ENCODE data around the gene KLC4. TPM values are rescaled to one million over a fixed set of nuclear protein-coding genes. Genes with fewer than 3 reads are reported as not detected.

KLC4 gene
- total RNA-seq, 1 experiment from 2014 or later = 17.5 TPM

DNA sequence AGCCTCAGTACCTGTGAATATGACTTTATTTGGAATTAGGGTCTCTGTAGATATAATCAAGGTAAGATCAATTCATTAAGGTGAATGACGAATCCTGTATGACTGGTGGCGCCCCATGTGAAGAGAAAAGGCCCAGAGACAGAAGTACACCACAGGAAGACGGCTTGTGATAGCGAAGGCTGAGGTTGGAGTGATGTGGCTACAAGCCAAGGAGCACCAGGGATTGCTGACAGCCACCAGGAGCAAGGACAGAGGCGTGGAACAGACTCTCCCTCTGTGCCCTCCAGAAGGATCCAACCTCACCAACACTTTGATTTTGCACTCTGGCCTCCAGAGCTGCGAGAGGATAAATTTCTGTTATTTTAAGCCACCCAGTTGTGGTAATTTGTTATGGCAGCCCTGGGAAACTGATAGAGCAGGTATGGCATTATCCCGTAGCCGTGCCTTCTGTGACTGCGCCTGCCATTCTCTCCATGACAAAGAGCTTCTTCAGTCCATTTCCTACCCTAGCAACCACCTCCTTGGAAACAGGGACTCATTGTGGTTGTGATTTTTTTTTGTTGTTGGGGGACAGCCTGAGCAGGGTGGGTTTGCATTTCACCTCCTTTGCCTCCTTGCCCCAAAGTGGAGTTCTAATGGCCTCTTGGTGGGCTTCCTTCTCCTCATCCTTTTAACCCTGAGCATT, 46.2 kb downstream of the KLC4 start:
- Histone ChIP-seq H3K27ac (ENCODE audit: low read length) (no peak overlapping the region), H3K4me1 (ENCODE audit: insufficient read depth, low read length) (no peaks in the 10 kb centered on the region), H3F3A (ENCODE audit: low read length, unreplicated experiment) (no peaks in the 10 kb centered on the region), H3K4me3 (ENCODE audit: low read length) (no peak overlapping the region), H3K36me3 (ENCODE audit: low read depth, low read length) (no peaks in the 10 kb centered on the region), H3K9me2 (replicated peaks; ENCODE audit: low read length) (no peaks in the 10 kb centered on the region), H3K9me3 (ENCODE audit: low read length) (no peaks in the 10 kb centered on the region), H4K20me1 (ENCODE audit: low read length) (no peaks in the 10 kb centered on the region), H3K4me2 (ENCODE audit: low read length) (no peak overlapping the region), H3K27me3 (ENCODE audit: low read length) (no peaks in the 10 kb centered on the region), H3K9ac (ENCODE audit: low read length) (no peak overlapping the region), H2AFZ (ENCODE audit: low read length) (no peak overlapping the region), H3K79me2 (ENCODE audit: low read length) (no peaks in the 10 kb centered on the region)
- no TSS peak for BruUV-seq (replicated peaks)
- ChIA-PET CTCF (no interaction called here), POLR2A (ENCODE audit: unreplicated experiment) (no interaction called here)
- no peak for TF ChIP-seq EZH2 (IDR thresholded peaks at IDR 0.05; ENCODE audit: low read length, unreplicated experiment)
- TF ChIP-seq EZH2phosphoT487 (IDR thresholded peaks at IDR 0.05; ENCODE audit: borderline replicate concordance, low read length) = no peak
- TF ChIP-seq, protein P1, sequence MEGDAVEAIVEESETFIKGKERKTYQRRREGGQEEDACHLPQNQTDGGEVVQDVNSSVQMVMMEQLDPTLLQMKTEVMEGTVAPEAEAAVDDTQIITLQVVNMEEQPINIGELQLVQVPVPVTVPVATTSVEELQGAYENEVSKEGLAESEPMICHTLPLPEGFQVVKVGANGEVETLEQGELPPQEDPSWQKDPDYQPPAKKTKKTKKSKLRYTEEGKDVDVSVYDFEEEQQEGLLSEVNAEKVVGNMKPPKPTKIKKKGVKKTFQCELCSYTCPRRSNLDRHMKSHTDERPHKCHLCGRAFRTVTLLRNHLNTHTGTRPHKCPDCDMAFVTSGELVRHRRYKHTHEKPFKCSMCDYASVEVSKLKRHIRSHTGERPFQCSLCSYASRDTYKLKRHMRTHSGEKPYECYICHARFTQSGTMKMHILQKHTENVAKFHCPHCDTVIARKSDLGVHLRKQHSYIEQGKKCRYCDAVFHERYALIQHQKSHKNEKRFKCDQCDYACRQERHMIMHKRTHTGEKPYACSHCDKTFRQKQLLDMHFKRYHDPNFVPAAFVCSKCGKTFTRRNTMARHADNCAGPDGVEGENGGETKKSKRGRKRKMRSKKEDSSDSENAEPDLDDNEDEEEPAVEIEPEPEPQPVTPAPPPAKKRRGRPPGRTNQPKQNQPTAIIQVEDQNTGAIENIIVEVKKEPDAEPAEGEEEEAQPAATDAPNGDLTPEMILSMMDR (conservative IDR thresholded peaks at IDR 0.05; ENCODE audit: low read depth, low read length) = no peak
- intact Hi-C loops (cut with micrococcal nuclease) = no loop called here
- DNase-seq = no peak
- ATAC-seq = no peak

DNA sequence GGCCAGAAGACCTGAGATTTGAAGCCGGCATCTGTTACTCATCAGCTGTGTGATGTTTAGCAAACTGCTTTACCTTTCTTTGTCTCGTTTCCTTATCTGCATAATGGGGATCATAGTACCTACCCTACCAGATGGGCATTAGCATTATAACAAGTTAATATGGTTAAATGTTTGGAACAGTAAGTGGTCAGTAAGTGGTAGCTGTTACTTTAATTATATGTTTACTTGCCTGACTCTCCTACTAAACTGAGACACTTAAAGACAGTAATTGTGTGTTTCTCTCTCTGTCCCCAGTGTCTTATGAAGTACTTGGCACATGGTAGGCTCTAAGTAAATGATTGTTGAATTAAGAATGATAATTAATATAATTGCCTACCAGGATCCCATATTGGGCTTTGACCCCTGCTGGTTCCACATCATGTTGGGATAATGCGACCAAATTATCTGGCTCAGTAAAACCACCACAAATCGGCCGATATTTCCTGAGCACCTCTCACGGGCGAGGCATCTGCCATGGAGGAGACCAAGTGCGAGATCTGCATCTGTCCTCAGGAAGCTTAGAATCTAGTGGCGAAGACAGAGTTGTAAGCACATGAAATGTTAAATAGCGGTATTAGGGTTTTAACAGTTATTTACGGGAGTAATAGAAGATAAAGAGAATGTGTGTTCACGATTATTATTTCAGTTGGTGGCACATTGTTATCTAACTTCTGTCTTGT, 48.1 kb downstream of the KLC4 start:
- Histone ChIP-seq H3K4me2 (ENCODE audit: low read length) (no peak overlapping the region), H3K4me1 (ENCODE audit: insufficient read depth, low read length) (no peaks in the 10 kb centered on the region), H4K20me1 (ENCODE audit: low read length) (no peaks in the 10 kb centered on the region), H3K4me3 (ENCODE audit: low read length) (no peak overlapping the region), H3K9ac (ENCODE audit: low read length) (no peak overlapping the region), H2AFZ (ENCODE audit: low read length) (no peak overlapping the region), H3K9me3 (ENCODE audit: low read length) (no peaks in the 10 kb centered on the region), H3F3A (ENCODE audit: low read length, unreplicated experiment) (no peaks in the 10 kb centered on the region), H3K79me2 (ENCODE audit: low read length) (no peaks in the 10 kb centered on the region), H3K9me2 (replicated peaks; ENCODE audit: low read length) (no peaks in the 10 kb centered on the region), H3K27ac (ENCODE audit: low read length) (no peak overlapping the region), H3K27me3 (ENCODE audit: low read length) (no peaks in the 10 kb centered on the region), H3K36me3 (ENCODE audit: low read depth, low read length) (no peaks in the 10 kb centered on the region)
- DNase-seq (no peak), ATAC-seq (no peak)
- BruUV-seq (replicated peaks) = no TSS peak
- intact Hi-C loops (cut with micrococcal nuclease) = no loop called here
- POLR2A ChIA-PET (ENCODE audit: unreplicated experiment) = no interaction called here
- CTCF ChIA-PET = no interaction called here
- TF ChIP-seq EZH2 (IDR thresholded peaks at IDR 0.05; ENCODE audit: low read length, unreplicated experiment) (no peak), EZH2phosphoT487 (IDR thresholded peaks at IDR 0.05; ENCODE audit: borderline replicate concordance, low read length) (no peak)
- TF ChIP-seq, protein P1 (conservative IDR thresholded peaks at IDR 0.05; ENCODE audit: low read depth, low read length) = no peak

All from PC-3 (cell line).